IMR-90 (cell line): ENCODE measurements around the gene SEZ6L. TPM values are rescaled to one million over a fixed set of nuclear protein-coding genes. Genes with fewer than 3 reads are reported as not detected.

ENCODE experiments used
- ATAC-seq: fragments of 200-7000 bp; cut with Tn5 transposase; 2 replicates; pipeline ENCODE4 v1.9.1; 2020; ENCODE audit warnings: low read depth, mild to moderate bottlenecking, moderate library complexity
- BruUV-seq: library from RNA; stranded (reverse); fragments of 400-500 nt; replicated peaks from 2 replicates; lab custom pipeline; 2021; lab: Mats Ljungman, UMichigan
- CTCF ChIA-PET: fragments of 300-600 bp; formaldehyde crosslinking; extraction: SDS; loops from one replicate; lab custom pipeline; 2021; ENCODE audit warnings: antibody characterized with exemption; lab: Yijun Ruan, JAX
- POLR2A ChIA-PET: fragments of 300-600 bp; sonication (Branson Sonifier 250); formaldehyde crosslinking; loops from one replicate; lab custom pipeline; 2022; ENCODE audit warnings: antibody characterized with exemption; ENCODE audit not compliant: unreplicated experiment; lab: Charles Lee
- DNase-seq: peaks from one replicate; pipeline ENCODE4 v3.0.0; 2013
- H2AFZ ChIP-seq: replicated peaks from 2 replicates; pipeline ENCODE3; 2013; ENCODE audit warnings: low read length, mild to moderate bottlenecking; ENCODE audit not compliant: poor library complexity
- H2AK5ac ChIP-seq: 2 replicates; pipeline ENCODE4 v1.6.1; 2013; ENCODE audit warnings: low read depth, low read length, inconsistent platforms
- H2AK9ac ChIP-seq: replicated peaks from 2 replicates; pipeline ENCODE3; 2013; ENCODE audit warnings: mild to moderate bottlenecking, low read depth, low read length, moderate library complexity; ENCODE audit not compliant: poor library complexity
- H2BK120ac ChIP-seq: 2 replicates; pipeline ENCODE4 v1.6.1; 2013; ENCODE audit warnings: low read depth, low read length, inconsistent platforms
- H2BK15ac ChIP-seq: 3 replicates; pipeline ENCODE4 v1.6.1; 2013; ENCODE audit warnings: low read depth, low read length, inconsistent platforms
- H2BK20ac ChIP-seq: 2 replicates; pipeline ENCODE4 v1.6.1; 2013; ENCODE audit warnings: low read depth, mild to moderate bottlenecking, inconsistent platforms, low read length, moderate library complexity
- H2BK5ac ChIP-seq: 2 replicates; pipeline ENCODE4 v1.6.1; 2013; ENCODE audit warnings: mild to moderate bottlenecking, low read depth, low read length, inconsistent platforms; ENCODE audit not compliant: poor library complexity, severe bottlenecking
- H3K14ac ChIP-seq: replicated peaks from 2 replicates; pipeline ENCODE4 v1.6.1; 2013; ENCODE audit warnings: low read depth, low read length, inconsistent platforms
- H3K18ac ChIP-seq: 2 replicates; pipeline ENCODE4 v1.6.1; 2013; ENCODE audit warnings: low read depth, low read length, control low read depth
- H3K23ac ChIP-seq: 2 replicates; pipeline ENCODE4 v1.6.1; 2013; ENCODE audit warnings: low read depth, low read length, inconsistent platforms
- H3K27ac ChIP-seq: 2 replicates; pipeline ENCODE4 v1.5.1; 2013; ENCODE audit warnings: mild to moderate bottlenecking, control low read depth, low read length; ENCODE audit not compliant: insufficient read depth
- H3K27me3 ChIP-seq: 2 replicates; pipeline ENCODE4 v1.6.1; 2013; ENCODE audit warnings: low read length; ENCODE audit not compliant: control insufficient read depth, insufficient read depth
- H3K36me3 ChIP-seq: 2 replicates; pipeline ENCODE4 v1.6.1; 2013; ENCODE audit warnings: low read length, mixed read lengths; ENCODE audit not compliant: control insufficient read depth, insufficient read depth
- H3K4ac ChIP-seq: 2 replicates; pipeline ENCODE4 v1.6.1; 2013; ENCODE audit warnings: low read depth, low read length, inconsistent platforms
- H3K4me1 ChIP-seq: 2 replicates; pipeline ENCODE4 v1.6.1; 2013; ENCODE audit warnings: low read length, mixed read lengths; ENCODE audit not compliant: control insufficient read depth, insufficient read depth
- H3K4me2 ChIP-seq: 2 replicates; pipeline ENCODE4 v1.6.1; 2013; ENCODE audit warnings: low read depth, mild to moderate bottlenecking, control low read depth, low read length, moderate library complexity
- H3K4me3 ChIP-seq: 2 replicates; pipeline ENCODE4 v1.5.1; 2013; ENCODE audit warnings: low read depth, mild to moderate bottlenecking, control low read depth, low read length, moderate library complexity; ENCODE audit not compliant: insufficient read depth
- H3K56ac ChIP-seq: 2 replicates; pipeline ENCODE4 v1.6.1; 2013; ENCODE audit warnings: low read length, inconsistent platforms; ENCODE audit not compliant: insufficient read depth; ENCODE audit errors: extremely low read depth
- H3K79me1 ChIP-seq, 2 experiments: 2 replicates each; pipeline ENCODE4 v1.6.1; 2013; ENCODE audit warnings: low read length in 2 of 2, inconsistent platforms in 1 of 2, low read depth in 1 of 2
- H3K9ac ChIP-seq: 2 replicates; pipeline ENCODE4 v1.6.1; 2013; ENCODE audit warnings: low read depth, low read length, control low read depth
- H3K9me1 ChIP-seq: 2 replicates; pipeline ENCODE4 v1.6.1; 2013; ENCODE audit warnings: low read length, inconsistent platforms; ENCODE audit not compliant: insufficient read depth
- H3K9me3 ChIP-seq: 2 replicates; pipeline ENCODE4 v1.6.1; 2013; ENCODE audit warnings: low read length; ENCODE audit not compliant: control insufficient read depth, insufficient read depth
- H4K20me1 ChIP-seq: 2 replicates; pipeline ENCODE4 v1.6.1; 2013; ENCODE audit warnings: low read length, inconsistent platforms; ENCODE audit not compliant: insufficient read depth
- H4K5ac ChIP-seq: 2 replicates; pipeline ENCODE4 v1.6.1; 2013; ENCODE audit warnings: mild to moderate bottlenecking, low read depth, low read length, control low read depth
- H4K8ac ChIP-seq, 2 experiments: 2 replicates each; pipeline ENCODE4 v1.6.1; 2013; ENCODE audit warnings: low read depth in 2 of 2, low read length in 2 of 2, control low read depth in 1 of 2, inconsistent platforms in 1 of 2
- H4K91ac ChIP-seq: 2 replicates; pipeline ENCODE4 v1.6.1; 2013; ENCODE audit warnings: low read depth, low read length, inconsistent platforms; ENCODE audit not compliant: insufficient read depth
- BHLHE40 ChIP-seq: fragments of 150-350 bp; IDR thresholded peaks from 2 replicates; pipeline ENCODE4 v1.6.1; 2016; ENCODE audit warnings: mild to moderate bottlenecking, low read depth, low read length
- CEBPB ChIP-seq: IDR thresholded peaks from 2 replicates; pipeline ENCODE4 v1.6.1; 2012; ENCODE audit warnings: low read depth, low read length, improper control_type of control experiment
- MAZ ChIP-seq: IDR thresholded peaks from 2 replicates; pipeline ENCODE4 v1.6.1; 2012; ENCODE audit warnings: low read depth, mild to moderate bottlenecking, low read length, improper control_type of control experiment, moderate library complexity, borderline replicate concordance
- WGBS, 2 experiments: methylation state at CpG; one replicate each; pipeline versions ENCODE4 v1.1.5 to v1.1.7; 2013; ENCODE audit warnings: missing lambda C conversion rate in 2 of 2; ENCODE audit not compliant: insufficient read length in 1 of 2; ENCODE audit errors: extremely low coverage in 2 of 2; 5-methylcytosine and 5-hydroxymethylcytosine counted together
- dilution Hi-C: fragments of 300-500 bp; cut with HindIII; formaldehyde crosslinking; loops from one replicate; pipeline ENCODE4 v1.14.3; 2018; ENCODE audit warnings: low sequenced_read_pairs; ENCODE audit not compliant: unreplicated experiment
- in situ Hi-C: fragments of 300-500 bp; cut with MboI; formaldehyde crosslinking; loops from 3 replicates; pipeline ENCODE4 v1.14.3; 2019; ENCODE audit warnings: low sequenced_read_pairs, inconsistent platforms, mixed read lengths
- intact Hi-C: fragments of 100-400 bp; cut with micrococcal nuclease; formaldehyde crosslinking; loops from 2 replicates; pipeline ENCODE4 v1.10.0; 2022
- polyA plus RNA-seq, 3 experiments: library from polyadenylated mRNA; depleted of rRNA; stranded (reverse); fragments of >200 nt; gene quantifications; 2 replicates each; pipeline ENCODE4 v1.2.3, GENCODE V29; 2012; ENCODE audit warnings: low replicate concordance in 1 of 3
- total RNA-seq: library from RNA; depleted of rRNA; stranded (reverse); fragments of >200 nt; gene quantifications from 2 replicates; pipeline ENCODE4 v1.2.3, GENCODE V29; 2012
- TF ChIP-seq, protein P1 (sequence below): fragments of 150-350 bp; IDR thresholded peaks from 2 replicates; pipeline ENCODE4 v1.6.1; 2016; ENCODE audit warnings: low read depth, mild to moderate bottlenecking, low read length, moderate library complexity, borderline replicate concordance

The SEZ6L gene
- total and polyA plus RNA-seq, 2 of the 4 experiments (the other 2 are of a cell fraction), result not detected

DNA sequence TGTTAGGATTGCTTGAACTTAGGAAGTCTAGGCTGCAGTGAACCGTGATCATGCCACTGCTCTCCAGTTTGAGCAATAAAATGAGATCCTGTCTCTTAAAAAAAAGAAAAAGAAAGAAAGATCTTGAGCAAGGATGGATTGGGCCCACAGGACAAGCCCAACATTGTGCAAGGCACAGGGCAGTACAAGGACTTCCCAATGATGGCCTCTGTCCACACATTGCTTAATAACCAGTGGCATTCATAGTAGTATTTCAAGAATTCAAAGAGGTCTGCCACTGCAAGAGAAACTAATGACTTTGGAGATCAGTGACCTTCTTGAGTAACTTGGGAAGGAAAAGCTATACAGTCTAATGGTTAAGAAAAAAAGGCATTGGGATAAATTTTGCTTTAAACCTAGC is 44.6 kb downstream of the SEZ6L start:
- H2BK120ac ChIP-seq, result no peak overlapping the region
- H2AK5ac ChIP-seq, result no peak overlapping the region
- no peak overlapping the region for H3K4me3 ChIP-seq
- no peak overlapping the region for H3K14ac ChIP-seq
- H3K27ac ChIP-seq, result no peak overlapping the region
- ChIA-PET CTCF (no interaction called here), POLR2A (no interaction called here)
- no peaks in the 10 kb centered on the region for H4K20me1 ChIP-seq
- H2BK15ac ChIP-seq, result no peak overlapping the region
- intact Hi-C loops, result no loop called here
- TF ChIP-seq CEBPB, result no peak
- TF ChIP-seq MAZ, result no peak
- TF ChIP-seq, protein P1, sequence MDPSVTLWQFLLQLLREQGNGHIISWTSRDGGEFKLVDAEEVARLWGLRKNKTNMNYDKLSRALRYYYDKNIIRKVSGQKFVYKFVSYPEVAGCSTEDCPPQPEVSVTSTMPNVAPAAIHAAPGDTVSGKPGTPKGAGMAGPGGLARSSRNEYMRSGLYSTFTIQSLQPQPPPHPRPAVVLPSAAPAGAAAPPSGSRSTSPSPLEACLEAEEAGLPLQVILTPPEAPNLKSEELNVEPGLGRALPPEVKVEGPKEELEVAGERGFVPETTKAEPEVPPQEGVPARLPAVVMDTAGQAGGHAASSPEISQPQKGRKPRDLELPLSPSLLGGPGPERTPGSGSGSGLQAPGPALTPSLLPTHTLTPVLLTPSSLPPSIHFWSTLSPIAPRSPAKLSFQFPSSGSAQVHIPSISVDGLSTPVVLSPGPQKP, result no peak
- TF ChIP-seq BHLHE40, result no peak
- H3K4me2 ChIP-seq, result no peak overlapping the region
- H3K9ac ChIP-seq, result no peak overlapping the region
- H3K9me1 ChIP-seq, result no peaks in the 10 kb centered on the region
- WGBS, 2 experiments, result 20% methylated on average over 1 of the region's 1 CpG; no CpG with 5 or more reads in 1 of the 2 experiments
- no peak overlapping the region for H3K23ac ChIP-seq
- no peak overlapping the region for H2BK5ac ChIP-seq
- 0 out of 2 replicates have a peak, but pooled peaks cover 3% of the 10 kb centered on the region for H3K9me3 ChIP-seq
- in situ Hi-C loops, result no loop called here
- no peak overlapping the region for H2AFZ ChIP-seq
- no peak overlapping the region for H4K8ac ChIP-seq
- no peak overlapping the region for H4K5ac ChIP-seq
- H3K27me3 ChIP-seq, result no peaks in the 10 kb centered on the region
- ATAC-seq (no peak), DNase-seq (no peak)
- no peak overlapping the region for H2AK9ac ChIP-seq
- H3K4ac ChIP-seq, result no peak overlapping the region
- H3K18ac ChIP-seq, result no peak overlapping the region
- no peak overlapping the region for H2BK20ac ChIP-seq
- H3K4me1 ChIP-seq, result no peaks in the 10 kb centered on the region
- H3K56ac ChIP-seq, result no peak overlapping the region
- dilution Hi-C loops, result no loop called here
- BruUV-seq, result no TSS peak
- H3K36me3 ChIP-seq, result no peaks in the 10 kb centered on the region
- no peak overlapping the region for H4K91ac ChIP-seq
- H3K79me1 ChIP-seq, result no peaks in the 10 kb centered on the region
